Putamen (tissue), 1 donor: Measurements from ENCODE around the gene SLC22A6.

Source experiments
- DNase-seq: peaks from one replicate; pipeline ENCODE4 v3.0.0-alpha.2; 2016; ENCODE audit warnings: low spot score

The SLC22A6 gene

GRCh38 chr11:62931499-62932278 is 53.1 kb downstream of the SLC22A6 start:
- DNase-seq: no peak

DNA sequence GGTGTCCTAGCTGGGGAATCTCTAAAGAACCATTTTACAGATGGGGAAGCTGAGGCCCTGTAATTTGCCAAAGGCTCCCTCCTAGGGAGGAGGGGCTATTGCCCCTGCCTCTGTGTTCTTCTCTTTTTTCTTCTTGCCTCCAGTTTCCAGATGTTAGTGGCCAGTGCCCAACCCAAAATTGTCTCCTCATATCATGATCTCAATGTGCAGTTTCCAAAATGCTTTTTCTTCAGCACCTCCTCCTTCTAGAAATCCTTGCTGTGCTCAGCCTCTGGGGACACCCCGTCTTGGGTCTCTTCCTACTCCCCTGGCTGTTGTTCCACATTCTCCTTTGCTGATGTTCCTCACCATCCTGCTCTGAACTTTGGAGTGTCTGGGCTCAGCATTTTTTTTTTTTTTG is 54.1 kb downstream of the SLC22A6 start:
- no peak for DNase-seq

GRCh38 chr11:62930157-62930556 is 54.6 kb downstream of the SLC22A6 start:
- DNase-seq: no peak

GRCh38 chr11:62928011-62928410 is 56.8 kb downstream of the SLC22A6 start:
- no peak for DNase-seq

DNA sequence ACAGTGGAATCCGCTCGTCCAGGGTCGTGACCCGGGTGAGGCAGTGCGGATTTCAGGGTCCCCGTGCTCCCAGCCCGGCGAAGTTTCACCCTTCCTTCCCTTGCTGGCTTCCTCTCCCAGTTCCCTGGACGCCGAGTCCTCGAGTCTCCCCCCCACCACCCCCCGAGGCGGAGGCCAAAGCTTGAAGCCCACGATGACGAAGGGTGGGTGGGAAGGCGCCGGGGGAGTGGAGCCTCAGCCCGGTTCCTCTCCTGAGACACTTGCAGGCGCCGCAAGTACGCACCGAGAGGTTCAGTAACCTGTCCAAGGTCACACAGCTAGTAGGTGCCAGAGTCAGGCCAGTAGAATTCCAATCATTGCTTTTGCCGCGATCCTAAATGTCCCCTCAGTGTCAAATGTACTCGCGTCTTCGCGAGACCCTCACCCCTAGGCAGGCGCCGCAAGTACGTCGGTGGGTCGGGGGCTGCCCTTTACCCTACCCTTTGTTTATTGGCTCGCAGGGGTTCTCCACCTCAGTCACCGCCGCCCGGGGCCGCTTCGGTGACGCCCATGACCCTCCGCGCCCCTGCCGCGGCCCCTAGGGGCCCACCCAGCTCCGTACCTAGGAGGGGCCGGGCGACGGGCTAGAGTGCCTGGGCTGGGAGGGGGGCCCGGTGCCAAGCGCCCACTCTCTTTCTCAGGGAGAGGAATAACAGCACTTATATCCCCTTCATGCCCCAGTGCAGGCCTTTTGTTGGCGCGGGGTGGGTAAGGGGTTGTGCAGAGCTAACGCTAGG is 57.9 kb downstream of the SLC22A6 start:
- DNase-seq: no peak
